Subcutaneous abdominal adipose tissue (tissue), 5 donors: ENCODE data around the gene ZNHIT3.
"Not testable (repeated sequence)": the region's sequence is repeated elsewhere in the genome, so short reads cannot be mapped to it uniquely, and the experiment has no call there.

Source experiments
- H3K27ac ChIP-seq: one replicate; pipeline ENCODE4 v1.7.0; 2013; ENCODE audit warnings: low read depth, mild to moderate bottlenecking, inconsistent platforms, low read length, moderate library complexity
- H3K27me3 ChIP-seq, 5 donors: one replicate each; pipeline ENCODE4 v1.7.0; 2013; ENCODE audit warnings: low read length in 5 of 5, inconsistent platforms in 1 of 5; ENCODE audit not compliant: control insufficient read depth in 5 of 5, insufficient read depth in 4 of 5
- H3K36me3 ChIP-seq, 5 donors: one replicate each; pipeline ENCODE4 v1.7.0; 2013; ENCODE audit warnings: low read length in 5 of 5; ENCODE audit not compliant: control insufficient read depth in 5 of 5, insufficient read depth in 5 of 5
- H3K4me1 ChIP-seq, 5 donors: one replicate each; pipeline ENCODE4 v1.7.0; 2013; ENCODE audit warnings: low read length in 5 of 5, mild to moderate bottlenecking in 3 of 5, moderate library complexity in 1 of 5; ENCODE audit not compliant: control insufficient read depth in 5 of 5, insufficient read depth in 5 of 5
- H3K4me3 ChIP-seq, 5 donors: one replicate each; pipeline ENCODE4 v1.7.0; 2013; ENCODE audit warnings: low read length in 5 of 5, low read depth in 1 of 5
- H3K9ac ChIP-seq, 5 donors: one replicate each; pipeline ENCODE4 v1.7.0; 2013; ENCODE audit warnings: low read length in 5 of 5, mild to moderate bottlenecking in 4 of 5, moderate library complexity in 3 of 5
- H3K9me3 ChIP-seq, 5 donors: one replicate each; pipeline ENCODE4 v1.7.0; 2013; ENCODE audit warnings: low read length in 5 of 5; ENCODE audit not compliant: control insufficient read depth in 5 of 5
- donor health status: healthy.
- donor health status: healthy.
- donor health status: healthy.
- donor health status: healthy.
- donor health status: healthy.

ZNHIT3 gene

GRCh38 chr17:36508439-36508838 is 22.0 kb downstream of the ZNHIT3 start:
- H3K27ac ChIP-seq, H3K9ac ChIP-seq, H3K4me3 ChIP-seq, H3K4me1 ChIP-seq, H3K9me3 ChIP-seq, H3K27me3 ChIP-seq: not testable (repeated sequence)
- peaks cover 0 to 88% (median 65%) of the 10 kb centered on the region in 5 donors for H3K36me3 ChIP-seq

- H3K4me1 ChIP-seq = no peaks in the 10 kb centered on the region
- no peaks in the 10 kb centered on the region for H3K9me3 ChIP-seq
- no peak overlapping the region for H3K4me3 ChIP-seq
- no peak overlapping the region for H3K27ac ChIP-seq
- H3K36me3 ChIP-seq = peaks cover 0 to 86% (median 59%) of the 10 kb centered on the region in 5 donors
- H3K9ac ChIP-seq = no peak overlapping the region
- H3K27me3 ChIP-seq = no peaks in the 10 kb centered on the region
These were observed 22.9 kb downstream of the ZNHIT3 start for GRCh38 chr17:36509272-36509985.

GRCh38 chr17:36510636-36511035 is 24.2 kb downstream of the ZNHIT3 start:
- Histone ChIP-seq H3K4me3 (no peak overlapping the region), H3K36me3 (peaks cover 0 to 88% (median 57%) of the 10 kb centered on the region in 5 donors)

GRCh38 chr17:36511216-36511615 is 24.7 kb downstream of the ZNHIT3 start:
- Histone ChIP-seq H3K9me3 (no peaks in the 10 kb centered on the region), H3K36me3 (peaks cover 0 to 87% (median 56%) of the 10 kb centered on the region in 5 donors), H3K9ac (no peak overlapping the region), H3K4me3 (no peak overlapping the region), H3K4me1 (peaks cover 0 to 6% (median 0%) of the 10 kb centered on the region in 5 donors), H3K27ac (no peak overlapping the region), H3K27me3 (no peaks in the 10 kb centered on the region)

More at GRCh38 chr17:36510636-36511035, 24.2 kb downstream of the ZNHIT3 start:
- Histone ChIP-seq H3K4me1 (peaks cover 0 to 6% (median 0%) of the 10 kb centered on the region in 5 donors), H3K27ac (no peak overlapping the region), H3K9me3 (no peaks in the 10 kb centered on the region), H3K9ac (no peak overlapping the region), H3K27me3 (no peaks in the 10 kb centered on the region)

GRCh38 chr17:36512641-36513040 is 26.2 kb downstream of the ZNHIT3 start:
- Histone ChIP-seq H3K9me3 (no peaks in the 10 kb centered on the region), H3K9ac (no peak overlapping the region), H3K27ac (no peak overlapping the region), H3K4me3 (no peak overlapping the region), H3K36me3 (peaks cover 0 to 73% (median 43%) of the 10 kb centered on the region in 5 donors), H3K27me3 (no peaks in the 10 kb centered on the region), H3K4me1 (peaks cover 0 to 6% (median 0%) of the 10 kb centered on the region in 5 donors)

- Histone ChIP-seq H3K27me3 (no peaks in the 10 kb centered on the region), H3K27ac (no peak overlapping the region), H3K4me1 (peaks cover 0 to 6% (median 0%) of the 10 kb centered on the region in 5 donors), H3K9me3 (no peaks in the 10 kb centered on the region), H3K4me3 (no peak overlapping the region), H3K36me3 (peaks cover 0 to 53% (median 35%) of the 10 kb centered on the region in 5 donors), H3K9ac (no peak overlapping the region)
These were observed 28.4 kb downstream of the ZNHIT3 start for GRCh38 chr17:36514856-36515255.

- H3K4me1 ChIP-seq = peaks cover 0 to 6% (median 0%) of the 10 kb centered on the region in 5 donors
- no peak overlapping the region for H3K9ac ChIP-seq
- H3K27ac ChIP-seq = no peak overlapping the region
- H3K36me3 ChIP-seq = peaks cover 0 to 46% (median 38%) of the 10 kb centered on the region in 5 donors
- no peak overlapping the region for H3K4me3 ChIP-seq
- no peaks in the 10 kb centered on the region for H3K27me3 ChIP-seq
- no peaks in the 10 kb centered on the region for H3K9me3 ChIP-seq
These were observed 29.4 kb downstream of the ZNHIT3 start for GRCh38 chr17:36515837-36516236.

GRCh38 chr17:36523113-36523512 is 36.6 kb downstream of the ZNHIT3 start:
- Histone ChIP-seq H3K27ac (no peak overlapping the region), H3K36me3 (peaks cover 7 to 44% (median 38%) of the 10 kb centered on the region in 5 donors), H3K4me3 (no peak overlapping the region), H3K4me1 (no peaks in the 10 kb centered on the region), H3K9ac (no peak overlapping the region), H3K27me3 (no peaks in the 10 kb centered on the region), H3K9me3 (no peaks in the 10 kb centered on the region)

GRCh38 chr17:36524428-36524876 is 38.0 kb downstream of the ZNHIT3 start:
- no peaks in the 10 kb centered on the region for H3K27me3 ChIP-seq
- H3K27ac ChIP-seq = no peak overlapping the region
- H3K9me3 ChIP-seq = no peaks in the 10 kb centered on the region
- H3K9ac ChIP-seq = no peak overlapping the region
- peaks cover 7 to 53% (median 45%) of the 10 kb centered on the region in 5 donors for H3K36me3 ChIP-seq
- no peak overlapping the region for H3K4me3 ChIP-seq
- no peaks in the 10 kb centered on the region for H3K4me1 ChIP-seq

GRCh38 chr17:36525113-36525512 is 38.6 kb downstream of the ZNHIT3 start:
- no peaks in the 10 kb centered on the region for H3K4me1 ChIP-seq
- no peaks in the 10 kb centered on the region for H3K9me3 ChIP-seq
- H3K36me3 ChIP-seq = peaks cover 7 to 53% (median 46%) of the 10 kb centered on the region in 5 donors
- H3K4me3 ChIP-seq = no peak overlapping the region
- H3K9ac ChIP-seq = no peak overlapping the region
- no peak overlapping the region for H3K27ac ChIP-seq
- H3K27me3 ChIP-seq = no peaks in the 10 kb centered on the region
